Stomach (tissue), 4 donors: ENCODE results near the gene WDR18.

ENCODE experiments used
- EP300 ChIP-seq: sonication (generic); formaldehyde crosslinking; IDR thresholded peaks from one replicate; pipeline ENCODE4 v1.6.1; 2017; ENCODE audit warnings: antibody characterized with exemption
- POLR2A ChIP-seq, 4 donors: fragments of 450-650 bp; IDR thresholded peaks; one replicate each; pipeline ENCODE4 v1.6.1; 2016; ENCODE audit warnings: antibody characterized with exemption in 4 of 4, control low read depth in 2 of 4, mild to moderate bottlenecking in 1 of 4, moderate library complexity in 1 of 4
- POLR2AphosphoS5 ChIP-seq, 3 donors: sonication (generic); formaldehyde crosslinking; IDR thresholded peaks; one replicate each; pipeline ENCODE4 v1.6.1; 2016; ENCODE audit warnings: antibody characterized with exemption in 3 of 3
- TF ChIP-seq, protein P1 (sequence below), 7 experiments: fragments of 450-650 bp in 4 of 7; fragments of 200-600 bp in 3 of 7; sonication (generic) in 3 of 7; IDR thresholded peaks; one replicate each; pipeline ENCODE4 v1.5.1; 2016 to 2019; ENCODE audit warnings: antibody characterized with exemption in 7 of 7, control low read depth in 2 of 7, mild to moderate bottlenecking in 1 of 7

DNA sequence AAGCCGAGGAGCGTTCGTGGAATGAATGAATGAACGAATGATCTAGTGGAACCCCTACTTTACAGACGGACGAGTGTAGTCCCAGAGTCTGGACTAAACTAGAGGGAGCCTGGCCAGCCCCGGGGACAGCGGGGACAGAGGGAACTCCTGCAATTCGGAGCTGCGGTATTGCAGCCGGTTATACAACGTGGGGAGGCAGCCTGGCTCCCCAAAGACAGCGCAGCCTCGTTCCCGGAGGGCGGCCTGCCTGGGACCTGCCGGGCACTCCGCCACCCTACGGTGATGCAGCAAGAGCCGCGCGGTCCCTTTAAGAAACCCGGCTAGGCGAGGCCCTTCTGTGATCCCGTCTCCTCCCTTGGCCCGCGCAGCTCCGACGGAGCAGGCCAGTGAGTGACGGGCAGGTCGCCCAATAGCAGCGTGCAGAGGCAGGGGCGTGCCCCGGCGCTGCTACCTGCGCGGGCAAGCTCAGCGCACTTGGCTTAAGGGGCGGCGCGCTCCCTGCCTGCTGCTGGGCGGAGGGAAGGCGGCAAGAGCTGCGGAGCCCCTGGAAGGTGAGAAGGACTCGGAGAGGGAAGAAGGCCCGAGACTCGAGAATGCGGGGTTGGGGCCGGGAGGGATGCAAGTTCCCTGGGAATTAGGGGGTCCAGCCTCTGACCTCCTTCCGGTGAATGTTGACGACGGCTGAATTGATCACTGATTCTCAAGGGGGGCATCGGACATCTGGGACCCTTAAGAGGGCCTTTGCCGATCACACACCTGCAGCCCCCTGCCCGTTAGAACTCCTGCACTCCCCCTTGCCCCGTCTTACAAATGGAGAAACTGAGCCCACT lies 55.7 kb downstream of the WDR18 start, which contains the start of gene ABCA7:
- TF ChIP-seq, protein P1, sequence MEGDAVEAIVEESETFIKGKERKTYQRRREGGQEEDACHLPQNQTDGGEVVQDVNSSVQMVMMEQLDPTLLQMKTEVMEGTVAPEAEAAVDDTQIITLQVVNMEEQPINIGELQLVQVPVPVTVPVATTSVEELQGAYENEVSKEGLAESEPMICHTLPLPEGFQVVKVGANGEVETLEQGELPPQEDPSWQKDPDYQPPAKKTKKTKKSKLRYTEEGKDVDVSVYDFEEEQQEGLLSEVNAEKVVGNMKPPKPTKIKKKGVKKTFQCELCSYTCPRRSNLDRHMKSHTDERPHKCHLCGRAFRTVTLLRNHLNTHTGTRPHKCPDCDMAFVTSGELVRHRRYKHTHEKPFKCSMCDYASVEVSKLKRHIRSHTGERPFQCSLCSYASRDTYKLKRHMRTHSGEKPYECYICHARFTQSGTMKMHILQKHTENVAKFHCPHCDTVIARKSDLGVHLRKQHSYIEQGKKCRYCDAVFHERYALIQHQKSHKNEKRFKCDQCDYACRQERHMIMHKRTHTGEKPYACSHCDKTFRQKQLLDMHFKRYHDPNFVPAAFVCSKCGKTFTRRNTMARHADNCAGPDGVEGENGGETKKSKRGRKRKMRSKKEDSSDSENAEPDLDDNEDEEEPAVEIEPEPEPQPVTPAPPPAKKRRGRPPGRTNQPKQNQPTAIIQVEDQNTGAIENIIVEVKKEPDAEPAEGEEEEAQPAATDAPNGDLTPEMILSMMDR (IDR thresholded peaks at IDR 0.05): no peak
- TF ChIP-seq POLR2A (IDR thresholded peaks at IDR 0.05) (peak in 2 of 4 donors; percentile 40 to 61), EP300 (no peak), POLR2AphosphoS5 (IDR thresholded peaks at IDR 0.05) (peak; percentile 80 to 96 (median 91))
